WTC11 (cell line): Measurements from ENCODE around the gene KRTAP10-3.

Experiments
- NR2C2 ChIP-seq: sonication (generic); formaldehyde crosslinking; IDR thresholded peaks from 2 replicates; pipeline ENCODE4 v1.8.0; 2022; ENCODE audit warnings: mild to moderate bottlenecking, missing genetic modification reagents
- TF ChIP-seq, protein P1 (sequence below): fragments of 200-600 bp; IDR thresholded peaks from 2 replicates; pipeline ENCODE4 v1.8.0; 2022; ENCODE audit warnings: antibody characterized with exemption

- TF ChIP-seq, protein P1, sequence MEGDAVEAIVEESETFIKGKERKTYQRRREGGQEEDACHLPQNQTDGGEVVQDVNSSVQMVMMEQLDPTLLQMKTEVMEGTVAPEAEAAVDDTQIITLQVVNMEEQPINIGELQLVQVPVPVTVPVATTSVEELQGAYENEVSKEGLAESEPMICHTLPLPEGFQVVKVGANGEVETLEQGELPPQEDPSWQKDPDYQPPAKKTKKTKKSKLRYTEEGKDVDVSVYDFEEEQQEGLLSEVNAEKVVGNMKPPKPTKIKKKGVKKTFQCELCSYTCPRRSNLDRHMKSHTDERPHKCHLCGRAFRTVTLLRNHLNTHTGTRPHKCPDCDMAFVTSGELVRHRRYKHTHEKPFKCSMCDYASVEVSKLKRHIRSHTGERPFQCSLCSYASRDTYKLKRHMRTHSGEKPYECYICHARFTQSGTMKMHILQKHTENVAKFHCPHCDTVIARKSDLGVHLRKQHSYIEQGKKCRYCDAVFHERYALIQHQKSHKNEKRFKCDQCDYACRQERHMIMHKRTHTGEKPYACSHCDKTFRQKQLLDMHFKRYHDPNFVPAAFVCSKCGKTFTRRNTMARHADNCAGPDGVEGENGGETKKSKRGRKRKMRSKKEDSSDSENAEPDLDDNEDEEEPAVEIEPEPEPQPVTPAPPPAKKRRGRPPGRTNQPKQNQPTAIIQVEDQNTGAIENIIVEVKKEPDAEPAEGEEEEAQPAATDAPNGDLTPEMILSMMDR: no peak
- no peak for TF ChIP-seq NR2C2 (CRISPR knock-in tag)
These were observed 19.5 kb downstream of the KRTAP10-3 start for GRCh38 chr21:44539046-44539445.
